Measurements from ENCODE around the gene USP7. TPM values are rescaled to one million over a fixed set of nuclear protein-coding genes. Genes with fewer than 3 reads are reported as not detected.
A peak's percentile ranks its signal among the peaks of the same experiment; 100 is the strongest.

USP7 gene
- total RNA-seq, 1 donor from 2014 or later: 159 TPM

- Mint-ChIP-seq H3K27me3 (no peaks in the 10 kb centered on the region), H3K27ac (no peak overlapping the region), H3K9me3 (ENCODE audit: low read depth) (no peaks in the 10 kb centered on the region), H3K4me1 (ENCODE audit: low read depth) (peaks cover 10% of the 10 kb centered on the region), H3K4me3 (ENCODE audit: low read depth) (no peak overlapping the region), H3K36me3 (ENCODE audit: insufficient read depth) (peaks cover 13% of the 10 kb centered on the region)
- TF ChIP-seq CTCF (IDR thresholded peaks at IDR 0.05; ENCODE audit: unreplicated experiment): no peak
- no peak for DNase-seq (ENCODE audit: low spot score, unreplicated experiment)
Observed at GRCh38 chr16:8886593-8887430, 76.9 kb downstream of the USP7 start.

- peak; percentile 15 for TF ChIP-seq CTCF (IDR thresholded peaks at IDR 0.05; ENCODE audit: unreplicated experiment)
- peaks cover 7% of the 10 kb centered on the region for H3K36me3 Mint-ChIP-seq (ENCODE audit: insufficient read depth)
- DNase-seq (ENCODE audit: low spot score, unreplicated experiment): no peak
- no peaks in the 10 kb centered on the region for H3K9me3 Mint-ChIP-seq (ENCODE audit: low read depth)
- H3K27ac Mint-ChIP-seq: peak overlapping the region; percentile 74
- H3K4me1 Mint-ChIP-seq (ENCODE audit: low read depth): peaks cover 10% of the 10 kb centered on the region
- H3K27me3 Mint-ChIP-seq: no peaks in the 10 kb centered on the region
- H3K4me3 Mint-ChIP-seq (ENCODE audit: low read depth): no peak overlapping the region
Observed at GRCh38 chr16:8885674-8886592, 77.8 kb downstream of the USP7 start.

- no peak for TF ChIP-seq CTCF (IDR thresholded peaks at IDR 0.05; ENCODE audit: unreplicated experiment)
- no peaks in the 10 kb centered on the region for H3K27me3 Mint-ChIP-seq
- no peak for DNase-seq (ENCODE audit: low spot score, unreplicated experiment)
- no peak overlapping the region for H3K27ac Mint-ChIP-seq
- peaks cover 4% of the 10 kb centered on the region for H3K36me3 Mint-ChIP-seq (ENCODE audit: insufficient read depth)
- no peaks in the 10 kb centered on the region for H3K9me3 Mint-ChIP-seq (ENCODE audit: low read depth)
- peaks cover 10% of the 10 kb centered on the region for H3K4me1 Mint-ChIP-seq (ENCODE audit: low read depth)
- H3K4me3 Mint-ChIP-seq (ENCODE audit: low read depth): no peak overlapping the region
Observed at GRCh38 chr16:8882725-8883377, 80.9 kb downstream of the USP7 start.

- H3K27me3 Mint-ChIP-seq: no peaks in the 10 kb centered on the region
- no peak within 1 kb of the TSS for H3K4me3 Mint-ChIP-seq (ENCODE audit: low read depth)
- H3K4me1 Mint-ChIP-seq (ENCODE audit: low read depth): peaks cover 10% of the 10 kb centered on the region
- peaks cover under 1% of the 10 kb centered on the region for H3K36me3 Mint-ChIP-seq (ENCODE audit: insufficient read depth)
- no peak for TF ChIP-seq CTCF (IDR thresholded peaks at IDR 0.05; ENCODE audit: unreplicated experiment)
- H3K9me3 Mint-ChIP-seq (ENCODE audit: low read depth): no peaks in the 10 kb centered on the region
- no peak for DNase-seq (ENCODE audit: low spot score, unreplicated experiment)
- H3K27ac Mint-ChIP-seq: peak within 1 kb of the TSS; percentile 56
Observed at GRCh38 chr16:8882041-8882617, 81.6 kb downstream of the USP7 start, which contains the start of gene LITAFD. Gene LITAFD, plus strand, starts transcription at chr16:8882351. Its CDS starts 2,005 bp downstream, at chr16:8884356.

All from progenitor cell of endocrine pancreas (in vitro differentiated cells).